Spleen (tissue), 11 donors: ENCODE measurements around the gene P2RY2. TPM values are rescaled to one million over a fixed set of nuclear protein-coding genes. Genes with fewer than 3 reads are reported as not detected.
"Not testable (repeated sequence)": the region's sequence is repeated elsewhere in the genome, so short reads cannot be mapped to it uniquely, and the experiment has no call there.

ENCODE experiments used
- DNase-seq: peaks from one replicate; pipeline ENCODE4 v3.0.0-alpha.2; 2020
- H3K27ac ChIP-seq, 8 donors: fragments of 200-600 bp; sonication (generic) in 7 of 8; 1 replicate in 4 of 8; 2 replicates in 4 of 8; pipeline versions ENCODE4 v1.5.0 to v1.8.0; 2016 to 2021; ENCODE audit warnings: inconsistent platforms in 4 of 8, mild to moderate bottlenecking in 4 of 8, moderate library complexity in 1 of 8
- H3K27me3 ChIP-seq, 7 donors: fragments of 200-600 bp; sonication (generic) in 6 of 7; replicated peaks in 1 of 7; 1 replicate in 4 of 7; 2 replicates in 3 of 7; pipeline versions ENCODE4 v1.5.0 to v1.8.0; 2016 to 2021; ENCODE audit warnings: inconsistent platforms in 3 of 7, mild to moderate bottlenecking in 1 of 7
- H3K36me3 ChIP-seq, 6 donors: fragments of 200-600 bp; sonication (generic) in 5 of 6; 1 replicate in 4 of 6; 2 replicates in 2 of 6; pipeline versions ENCODE4 v1.5.0 to v1.8.0; 2016 to 2021; ENCODE audit warnings: inconsistent platforms in 2 of 6
- H3K4me1 ChIP-seq, 6 donors: fragments of 200-600 bp; sonication (generic) in 5 of 6; 1 replicate in 3 of 6; 2 replicates in 3 of 6; pipeline versions ENCODE4 v1.5.0 to v1.8.0; 2016 to 2021; ENCODE audit warnings: inconsistent platforms in 3 of 6
- H3K4me3 ChIP-seq, 8 donors: fragments of 200-600 bp; sonication (generic) in 7 of 8; 1 replicate in 4 of 8; 2 replicates in 4 of 8; pipeline versions ENCODE4 v1.5.0 to v1.8.0; 2016 to 2021; ENCODE audit warnings: inconsistent platforms in 4 of 8, mild to moderate bottlenecking in 4 of 8, moderate library complexity in 2 of 8
- H3K9me3 ChIP-seq, 8 donors: fragments of 200-600 bp; sonication (generic) in 7 of 8; 1 replicate in 4 of 8; 2 replicates in 4 of 8; pipeline versions ENCODE4 v1.5.0 to v1.8.0; 2016 to 2021; ENCODE audit warnings: inconsistent platforms in 4 of 8
- POLR2A ChIP-seq, 3 donors: fragments of 450-650 bp; IDR thresholded peaks; one replicate each; pipeline ENCODE4 v1.5.1; 2017; ENCODE audit warnings: antibody characterized with exemption in 3 of 3, mild to moderate bottlenecking in 1 of 3
- POLR2AphosphoS5 ChIP-seq, 3 donors: sonication (generic); formaldehyde crosslinking; IDR thresholded peaks; one replicate each; pipeline ENCODE4 v1.5.1; 2017; ENCODE audit warnings: antibody characterized with exemption in 3 of 3
- WGBS, 5 donors: extraction: QIAGEN DNeasy Blood & Tissue Kit in 3 of 5; methylation state at CpG; one replicate each; pipeline versions ENCODE4 v1.1.5 to v1.1.7; 2013 to 2018; 5-methylcytosine and 5-hydroxymethylcytosine counted together
- intact Hi-C: fragments of 100-400 bp; cut with DNase I; formaldehyde crosslinking; loops from one replicate; pipeline ENCODE4 v1.15.0; 2023; ENCODE audit warnings: low total_unique reads
- polyA plus RNA-seq, 3 donors: library from polyadenylated mRNA; stranded (reverse); fragments of 200-250 nt; gene quantifications; one replicate each; pipeline ENCODE4 v1.2.1, GENCODE V29; 2013
- total RNA-seq, 7 donors: library from RNA; depleted of rRNA in 3 of 7; stranded (reverse); fragments of >200 nt in 3 of 7; fragmentation: NEBNext Ultra II Directional in 4 of 7; extraction: Animal tissue kit (Norgen Biotek cat#: 25700) in 4 of 7; gene quantifications; one replicate each; pipeline versions ENCODE4 v1.1.0 to v1.2.1, GENCODE V29; 2016 to 2021
- TF ChIP-seq, protein P1 (sequence below), 11 experiments: fragments of 200-600 bp in 7 of 11; fragments of 450-650 bp in 4 of 11; sonication (generic) in 4 of 11; IDR thresholded peaks in 8 of 11; conservative IDR thresholded peaks in 3 of 11; 1 replicate in 7 of 11; 2 replicates in 4 of 11; pipeline versions ENCODE4 v1.4.0 to v1.8.0; 2016 to 2021; ENCODE audit warnings: antibody characterized with exemption in 11 of 11, inconsistent platforms in 4 of 11, mild to moderate bottlenecking in 1 of 11
- donor health status: healthy with polysubstance abuse.
- donor health status: DM: no; HTN: no; CAD: no; lungs with moderate emphysema.
- donor health status: DM: no; HTN: no; CAD: no.
- donor health status: Bipolar disorder and iron deficiency.
- donor health status: healthy.
- donor health status: DM: no; HTN: no; CAD: no.
- donor health status: DM: yes; HTN: yes; CAD: no.

The P2RY2 gene
- total and polyA plus RNA-seq, 10 donors = 0.99 to 17.5 (median 10.7) TPM

- H3K36me3 ChIP-seq = no peaks in the 10 kb centered on the region
- intact Hi-C loops = no loop called here
- DNase-seq = no peak
- no peaks in the 10 kb centered on the region for H3K9me3 ChIP-seq
- TF ChIP-seq POLR2A (IDR thresholded peaks at IDR 0.05) = no peak
- no peak for TF ChIP-seq POLR2AphosphoS5 (IDR thresholded peaks at IDR 0.05)
- TF ChIP-seq, protein P1, sequence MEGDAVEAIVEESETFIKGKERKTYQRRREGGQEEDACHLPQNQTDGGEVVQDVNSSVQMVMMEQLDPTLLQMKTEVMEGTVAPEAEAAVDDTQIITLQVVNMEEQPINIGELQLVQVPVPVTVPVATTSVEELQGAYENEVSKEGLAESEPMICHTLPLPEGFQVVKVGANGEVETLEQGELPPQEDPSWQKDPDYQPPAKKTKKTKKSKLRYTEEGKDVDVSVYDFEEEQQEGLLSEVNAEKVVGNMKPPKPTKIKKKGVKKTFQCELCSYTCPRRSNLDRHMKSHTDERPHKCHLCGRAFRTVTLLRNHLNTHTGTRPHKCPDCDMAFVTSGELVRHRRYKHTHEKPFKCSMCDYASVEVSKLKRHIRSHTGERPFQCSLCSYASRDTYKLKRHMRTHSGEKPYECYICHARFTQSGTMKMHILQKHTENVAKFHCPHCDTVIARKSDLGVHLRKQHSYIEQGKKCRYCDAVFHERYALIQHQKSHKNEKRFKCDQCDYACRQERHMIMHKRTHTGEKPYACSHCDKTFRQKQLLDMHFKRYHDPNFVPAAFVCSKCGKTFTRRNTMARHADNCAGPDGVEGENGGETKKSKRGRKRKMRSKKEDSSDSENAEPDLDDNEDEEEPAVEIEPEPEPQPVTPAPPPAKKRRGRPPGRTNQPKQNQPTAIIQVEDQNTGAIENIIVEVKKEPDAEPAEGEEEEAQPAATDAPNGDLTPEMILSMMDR (IDR thresholded peaks at IDR 0.05 in 8 of 11, conservative IDR thresholded peaks at IDR 0.05 in 3 of 11) = no peak
- H3K27ac ChIP-seq = peak overlapping the region in 7 of 8 donors; percentile 13 to 78 (median 67)
- WGBS, 5 donors = 79 to 93% (median 84%) methylated on average over 7 of the region's 7 CpGs
- peaks cover 10 to 98% (median 60%) of the 10 kb centered on the region in 6 donors for H3K4me1 ChIP-seq
- no peaks in the 10 kb centered on the region for H3K27me3 ChIP-seq
- H3K4me3 ChIP-seq = peak overlapping the region; percentile 21 to 65 (median 34)
These were observed 54.6 kb downstream of the P2RY2 start for GRCh38 chr11:73272680-73273038.

- H3K27ac ChIP-seq = peak overlapping the region in 6 of 8 donors; percentile 20 to 78 (median 68)
- H3K9me3 ChIP-seq = no peaks in the 10 kb centered on the region
- peaks cover 0 to 4% (median 0%) of the 10 kb centered on the region in 6 donors for H3K36me3 ChIP-seq
- no peaks in the 10 kb centered on the region for H3K27me3 ChIP-seq
- H3K4me3 ChIP-seq = peak overlapping the region; percentile 21 to 65 (median 34)
- intact Hi-C loops = no loop called here
- no peak for DNase-seq
- TF ChIP-seq POLR2AphosphoS5 (IDR thresholded peaks at IDR 0.05) (no peak), POLR2A (IDR thresholded peaks at IDR 0.05) (no peak)
- 58 to 71% (median 65%) methylated on average over 8 of the region's 8 CpGs for WGBS, 5 donors
- peaks cover 10 to 94% (median 55%) of the 10 kb centered on the region in 6 donors for H3K4me1 ChIP-seq
These were observed 55.3 kb downstream of the P2RY2 start for GRCh38 chr11:73273222-73273895.

DNA sequence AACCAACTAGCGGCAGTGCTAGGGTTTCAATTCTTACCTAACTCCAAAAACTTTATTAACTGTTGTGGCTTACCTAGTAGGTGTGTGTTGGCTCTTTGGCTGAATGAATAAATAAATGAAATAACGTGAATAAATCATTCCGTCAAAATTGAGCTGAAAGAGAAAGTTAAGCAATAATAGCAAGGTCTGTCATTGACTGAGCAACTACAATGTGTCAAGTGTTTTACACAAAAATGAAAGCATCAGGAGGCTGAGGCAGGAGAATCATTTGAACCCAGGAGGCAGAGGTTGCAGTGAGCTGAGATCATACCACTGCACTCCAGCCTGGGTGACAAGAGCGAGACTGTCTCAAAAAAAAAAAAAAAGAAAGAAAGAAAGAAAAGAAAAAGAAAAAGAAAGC, 56.1 kb downstream of the P2RY2 start:
- DNase-seq, intact Hi-C loops, H3K36me3 ChIP-seq, H3K9me3 ChIP-seq, H3K27me3 ChIP-seq: not testable (repeated sequence)
- 75 to 86% (median 83%) methylated on average over 4 of the region's 4 CpGs for WGBS, 5 donors
- Histone ChIP-seq H3K4me3 (peak overlapping the region in 7 of 8 donors; percentile 30 to 65 (median 35)), H3K27ac (peak overlapping the region in 5 of 8 donors; percentile 51 to 78 (median 67)), H3K4me1 (peaks cover 10 to 90% (median 50%) of the 10 kb centered on the region in 6 donors)

DNA sequence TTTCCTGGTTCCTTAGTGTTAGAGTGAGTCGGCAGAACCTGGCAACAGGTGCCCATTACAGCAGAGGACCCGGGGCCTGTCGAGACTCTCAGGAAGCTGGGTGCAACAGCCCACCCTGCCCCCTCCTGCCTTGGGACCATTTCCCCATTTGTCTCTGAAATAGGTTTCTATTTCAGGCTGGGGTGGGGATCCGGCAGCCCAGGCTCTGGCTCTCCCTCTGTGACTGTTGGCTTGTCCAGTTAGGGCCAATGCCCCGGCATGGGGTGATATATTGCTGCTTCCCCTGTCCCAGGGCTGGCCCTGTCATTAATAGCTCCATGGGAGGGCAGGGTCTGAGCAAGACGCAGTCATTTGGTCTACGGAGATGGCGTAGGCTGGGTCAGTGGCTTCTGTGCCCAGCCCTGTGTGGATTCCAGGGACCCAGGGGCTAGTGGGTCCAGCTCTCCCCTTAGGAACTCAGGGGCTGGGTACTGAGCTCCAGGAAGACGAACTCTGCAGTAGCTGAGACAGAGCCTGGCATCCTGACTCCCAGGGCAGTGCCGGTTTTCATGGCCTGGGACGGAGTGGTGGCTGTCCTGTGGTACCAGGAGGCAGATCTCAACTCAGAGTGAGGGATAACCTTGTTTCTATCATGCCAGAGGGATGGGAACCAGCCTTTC, 56.8 kb downstream of the P2RY2 start:
- TF ChIP-seq POLR2AphosphoS5 (IDR thresholded peaks at IDR 0.05) (peak in 1 of 3 donors; percentile 38), POLR2A (IDR thresholded peaks at IDR 0.05) (no peak)
- TF ChIP-seq, protein P1 (IDR thresholded peaks at IDR 0.05 in 8 of 11, conservative IDR thresholded peaks at IDR 0.05 in 3 of 11) = no peak
- DNase-seq = no peak
- no peaks in the 10 kb centered on the region for H3K27me3 ChIP-seq
- H3K4me3 ChIP-seq = peak overlapping the region in 6 of 8 donors; percentile 4 to 65 (median 34)
- H3K36me3 ChIP-seq = peaks cover 0 to 8% (median 0%) of the 10 kb centered on the region in 6 donors
- WGBS, 5 donors = 45 to 63% (median 59%) methylated on average over 8 to 11 of the region's 11 CpGs
- intact Hi-C loops = no loop called here
- H3K9me3 ChIP-seq = no peaks in the 10 kb centered on the region
- peak overlapping the region in 5 of 8 donors; percentile 51 to 78 (median 67) for H3K27ac ChIP-seq
- peaks cover 5 to 90% (median 45%) of the 10 kb centered on the region in 6 donors for H3K4me1 ChIP-seq

- intact Hi-C loops = no loop called here
- Histone ChIP-seq H3K4me3 (peak overlapping the region in 4 of 8 donors; percentile 4 to 65 (median 40)), H3K36me3 (peaks cover 0 to 12% (median 0%) of the 10 kb centered on the region in 6 donors), H3K27me3 (no peaks in the 10 kb centered on the region), H3K9me3 (no peaks in the 10 kb centered on the region), H3K4me1 (peaks cover 5 to 90% (median 42%) of the 10 kb centered on the region in 6 donors), H3K27ac (peak overlapping the region in 5 of 8 donors; percentile 51 to 78 (median 67))
- WGBS, 5 donors = 84 to 95% (median 95%) methylated on average over 4 of the region's 4 CpGs
- TF ChIP-seq POLR2AphosphoS5 (IDR thresholded peaks at IDR 0.05) = no peak
- no peak for TF ChIP-seq POLR2A (IDR thresholded peaks at IDR 0.05)
- TF ChIP-seq, protein P1 (IDR thresholded peaks at IDR 0.05 in 8 of 11, conservative IDR thresholded peaks at IDR 0.05 in 3 of 11) = no peak
- no peak for DNase-seq
These were observed 57.3 kb downstream of the P2RY2 start for GRCh38 chr11:73275381-73275750.
